GM23248 (cell line): ENCODE data around the gene NAGK. TPM values are rescaled to one million over a fixed set of nuclear protein-coding genes. Genes with fewer than 3 reads are reported as not detected.

Experiments used
- DNase-seq: peaks from one replicate; pipeline ENCODE4 v3.0.0-alpha.2; 2015
- H2AFZ ChIP-seq: fragments of 200-600 bp; sonication (generic); 2 replicates; pipeline ENCODE4 v1.6.1; 2016; ENCODE audit warnings: antibody characterized with exemption
- H3F3A ChIP-seq: fragments of 200-600 bp; sonication (generic); 2 replicates; pipeline ENCODE4 v1.6.1; 2016; ENCODE audit warnings: mild to moderate bottlenecking, antibody characterized with exemption, mixed run types; ENCODE audit not compliant: insufficient read depth
- H3K27ac ChIP-seq: fragments of 200-600 bp; sonication (generic); 2 replicates; pipeline ENCODE4 v1.5.1; 2016; ENCODE audit warnings: mild to moderate bottlenecking
- H3K27me3 ChIP-seq: fragments of 200-600 bp; sonication (generic); replicated peaks from 2 replicates; pipeline ENCODE4 v1.6.1; 2016; ENCODE audit warnings: mild to moderate bottlenecking; ENCODE audit not compliant: insufficient read depth
- H3K36me3 ChIP-seq: fragments of 200-600 bp; sonication (generic); 2 replicates; pipeline ENCODE4 v1.6.1; 2016; ENCODE audit warnings: low read depth, mild to moderate bottlenecking
- H3K4me1 ChIP-seq: fragments of 200-600 bp; sonication (generic); 2 replicates; pipeline ENCODE4 v1.6.1; 2016; ENCODE audit warnings: mild to moderate bottlenecking; ENCODE audit not compliant: insufficient read depth
- H3K4me2 ChIP-seq: fragments of 200-600 bp; sonication (generic); one replicate; pipeline ENCODE4 v1.6.1; 2016; ENCODE audit warnings: mild to moderate bottlenecking; ENCODE audit not compliant: unreplicated experiment
- H3K4me3 ChIP-seq: fragments of 200-600 bp; sonication (generic); 2 replicates; pipeline ENCODE4 v1.5.1; 2016; ENCODE audit warnings: mild to moderate bottlenecking
- H3K79me2 ChIP-seq: fragments of 200-600 bp; sonication (generic); 2 replicates; pipeline ENCODE4 v1.6.1; 2016; ENCODE audit warnings: mild to moderate bottlenecking; ENCODE audit not compliant: insufficient read depth
- H3K9ac ChIP-seq: fragments of 200-600 bp; sonication (generic); 2 replicates; pipeline ENCODE4 v1.6.1; 2016; ENCODE audit warnings: mild to moderate bottlenecking
- H3K9me2 ChIP-seq: fragments of 200-600 bp; sonication (generic); 2 replicates; pipeline ENCODE4 v1.6.1; 2016; ENCODE audit warnings: mixed run types, mild to moderate bottlenecking, moderate library complexity; ENCODE audit not compliant: insufficient read depth
- H3K9me3 ChIP-seq: fragments of 200-600 bp; sonication (generic); one replicate; pipeline ENCODE4 v1.6.1; 2017; ENCODE audit warnings: low read depth
- H4K20me1 ChIP-seq: fragments of 200-600 bp; sonication (generic); 2 replicates; pipeline ENCODE4 v1.6.0; 2016; ENCODE audit not compliant: insufficient read depth
- EZH2 ChIP-seq: fragments of 200-600 bp; sonication (generic); IDR thresholded peaks from 2 replicates; pipeline ENCODE4 v1.6.1; 2018; ENCODE audit warnings: antibody characterized with exemption, mild to moderate bottlenecking; ENCODE audit not compliant: insufficient read depth, poor library complexity, severe bottlenecking
- EZH2phosphoT487 ChIP-seq: fragments of 200-600 bp; sonication (generic); IDR thresholded peaks from 2 replicates; pipeline ENCODE4 v1.6.1; 2018; ENCODE audit warnings: antibody characterized with exemption, moderate library complexity, mild to moderate bottlenecking, low read depth; ENCODE audit not compliant: insufficient read depth
- WGBS, 2 experiments: methylation state at CpG; one replicate each; pipeline ENCODE4 v1.1.6; 2015 to 2017; ENCODE audit warnings: low lambda C conversion rate in 2 of 2, low coverage in 1 of 2; ENCODE audit errors: missing lambda C conversion rate in 2 of 2; 5-methylcytosine and 5-hydroxymethylcytosine counted together
- in situ Hi-C: fragments of 300-500 bp; cut with MboI; formaldehyde crosslinking; loops from 2 replicates; pipeline ENCODE4 v1.15.0; 2020
- polyA plus RNA-seq: library from polyadenylated mRNA; unstranded; fragments of >200 nt; fragmentation: Nextera tagmentation; extraction: Ambion mirVana; gene quantifications from 2 replicates; pipeline ENCODE4 v1.2.1, GENCODE V29; 2016
- total RNA-seq: library from RNA; depleted of rRNA; stranded (reverse); fragments of >200 nt; shearing (Covaris generic); gene quantifications from 2 replicates; pipeline ENCODE4 v1.2.3, GENCODE V29; 2014

Gene NAGK
- total and polyA plus RNA-seq, 2 experiments from 2014 or later: 86.4 to 136 TPM

- Histone ChIP-seq H3K4me3 (no peak overlapping the region), H3K4me1 (peaks cover 16% of the 10 kb centered on the region; the same call in 1 of the 2 replicates), H3K36me3 (no peaks in the 10 kb centered on the region), H3K9me2 (no peaks in the 10 kb centered on the region), H3K27ac (no peak overlapping the region), H4K20me1 (no peaks in the 10 kb centered on the region), H2AFZ (no peak overlapping the region), H3F3A (no peaks in the 10 kb centered on the region), H3K27me3 (no peaks in the 10 kb centered on the region), H3K79me2 (no peaks in the 10 kb centered on the region), H3K9me3 (no peaks in the 10 kb centered on the region), H3K9ac (no peak overlapping the region), H3K4me2 (no peak overlapping the region)
- 0 to 6% methylated on average over 1 of the region's 1 CpG for WGBS, 2 experiments
- no peak for DNase-seq
- no peak for TF ChIP-seq EZH2phosphoT487
- TF ChIP-seq EZH2: no peak
- in situ Hi-C loops: no loop called here
These were observed 5.2 kb upstream of the NAGK start for GRCh38 chr2:71063216-71063615.

GRCh38 chr2:71064110-71064611 lies 4.3 kb upstream of the NAGK start:
- Histone ChIP-seq H3K4me1 (peaks cover 16% of the 10 kb centered on the region; the same call in 1 of the 2 replicates), H3K9me2 (no peaks in the 10 kb centered on the region), H4K20me1 (no peaks in the 10 kb centered on the region), H3K9me3 (no peaks in the 10 kb centered on the region), H3F3A (0 out of 2 replicates have a peak, but pooled peaks cover under 1% of the 10 kb centered on the region), H3K4me3 (no peak overlapping the region), H3K9ac (no peak overlapping the region), H3K79me2 (0 out of 2 replicates have a peak, but pooled peaks cover 2% of the 10 kb centered on the region), H3K36me3 (no peaks in the 10 kb centered on the region), H2AFZ (no peak overlapping the region), H3K4me2 (no peak overlapping the region), H3K27me3 (no peaks in the 10 kb centered on the region), H3K27ac (no peak overlapping the region)
- in situ Hi-C loops: no loop called here
- TF ChIP-seq EZH2: no peak
- TF ChIP-seq EZH2phosphoT487: no peak
- 53 to 63% methylated on average over 8 to 9 of the region's 9 CpGs for WGBS, 2 experiments
- no peak for DNase-seq

- Histone ChIP-seq H3K27me3 (no peaks in the 10 kb centered on the region), H3K79me2 (peaks cover 10% of the 10 kb centered on the region), H2AFZ (peak overlapping the region; percentile 5; the same call in 1 of the 2 replicates), H3K27ac (no peak overlapping the region), H4K20me1 (no peaks in the 10 kb centered on the region), H3K4me3 (no peak overlapping the region), H3K9me3 (no peaks in the 10 kb centered on the region), H3K4me1 (peaks cover 22% of the 10 kb centered on the region), H3F3A (peaks cover 8% of the 10 kb centered on the region; the same call in 1 of the 2 replicates), H3K4me2 (no peak overlapping the region), H3K9ac (no peak overlapping the region), H3K9me2 (no peaks in the 10 kb centered on the region), H3K36me3 (no peaks in the 10 kb centered on the region)
- TF ChIP-seq EZH2phosphoT487 (no peak), EZH2 (no peak)
- DNase-seq: peak; percentile 42
- WGBS, 2 experiments: 56 to 59% methylated on average over 7 of the region's 7 CpGs
- in situ Hi-C loops: no loop called here
These were observed 3.5 kb upstream of the NAGK start for GRCh38 chr2:71064754-71065621.

- Histone ChIP-seq H3K36me3 (no peaks in the 10 kb centered on the region), H3K9me3 (no peaks in the 10 kb centered on the region), H3K9ac (peak overlapping the region; percentile 88), H2AFZ (0 out of 2 replicates have a peak overlapping the region, but pooled peaks have one; percentile 86), H3K27ac (no peak overlapping the region), H3K9me2 (no peaks in the 10 kb centered on the region), H3F3A (peaks cover 10% of the 10 kb centered on the region; the same call in 1 of the 2 replicates), H3K4me2 (peak overlapping the region; percentile 86), H3K27me3 (no peaks in the 10 kb centered on the region), H3K4me1 (peaks cover 25% of the 10 kb centered on the region), H4K20me1 (no peaks in the 10 kb centered on the region), H3K4me3 (peak overlapping the region; percentile 86; the same call in 1 of the 2 replicates), H3K79me2 (peaks cover 29% of the 10 kb centered on the region)
- in situ Hi-C loops: no loop called here
- WGBS, 2 experiments: 91% methylated on average over 3 of the region's 3 CpGs
- DNase-seq: no peak
- no peak for TF ChIP-seq EZH2phosphoT487
- TF ChIP-seq EZH2: no peak
These were observed 1.6 kb upstream of the NAGK start for GRCh38 chr2:71066856-71067255.
